GM10266 (cell line): Measurements from ENCODE around the gene RPS15.

Experiments used
- DNase-seq: peaks from one replicate; pipeline ENCODE4 v3.0.0; 2012; ENCODE audit errors: extremely low spot score
- TF ChIP-seq, protein P1 (sequence below): IDR thresholded peaks from 2 replicates; pipeline ENCODE4 v1.5.1; 2012; ENCODE audit warnings: mild to moderate bottlenecking, low read depth; ENCODE audit not compliant: control insufficient read depth, insufficient read depth; ENCODE audit errors: missing control alignments

The RPS15 gene

DNA sequence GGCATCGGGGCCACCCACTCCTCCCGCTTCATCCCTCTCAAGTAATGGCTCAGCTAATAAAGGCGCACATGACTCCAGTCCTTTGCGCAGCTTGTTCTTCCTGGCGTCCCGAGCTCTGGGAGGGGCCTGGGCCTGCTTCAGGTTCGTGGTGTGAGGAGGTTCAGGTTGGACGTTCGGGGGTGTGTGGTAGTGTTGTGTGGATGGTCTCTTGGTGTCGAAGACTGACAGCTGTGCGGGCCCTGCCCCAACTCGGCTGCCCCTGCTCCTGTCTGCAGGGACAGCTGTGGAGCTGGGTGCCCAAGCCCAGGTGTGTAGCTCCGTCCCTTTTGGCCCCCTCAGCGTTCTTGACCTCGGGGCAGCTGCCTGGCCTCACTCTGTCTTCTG, 2.2 kb downstream of the RPS15 start:
- TF ChIP-seq, protein P1, sequence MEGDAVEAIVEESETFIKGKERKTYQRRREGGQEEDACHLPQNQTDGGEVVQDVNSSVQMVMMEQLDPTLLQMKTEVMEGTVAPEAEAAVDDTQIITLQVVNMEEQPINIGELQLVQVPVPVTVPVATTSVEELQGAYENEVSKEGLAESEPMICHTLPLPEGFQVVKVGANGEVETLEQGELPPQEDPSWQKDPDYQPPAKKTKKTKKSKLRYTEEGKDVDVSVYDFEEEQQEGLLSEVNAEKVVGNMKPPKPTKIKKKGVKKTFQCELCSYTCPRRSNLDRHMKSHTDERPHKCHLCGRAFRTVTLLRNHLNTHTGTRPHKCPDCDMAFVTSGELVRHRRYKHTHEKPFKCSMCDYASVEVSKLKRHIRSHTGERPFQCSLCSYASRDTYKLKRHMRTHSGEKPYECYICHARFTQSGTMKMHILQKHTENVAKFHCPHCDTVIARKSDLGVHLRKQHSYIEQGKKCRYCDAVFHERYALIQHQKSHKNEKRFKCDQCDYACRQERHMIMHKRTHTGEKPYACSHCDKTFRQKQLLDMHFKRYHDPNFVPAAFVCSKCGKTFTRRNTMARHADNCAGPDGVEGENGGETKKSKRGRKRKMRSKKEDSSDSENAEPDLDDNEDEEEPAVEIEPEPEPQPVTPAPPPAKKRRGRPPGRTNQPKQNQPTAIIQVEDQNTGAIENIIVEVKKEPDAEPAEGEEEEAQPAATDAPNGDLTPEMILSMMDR, result no peak
- no peak for DNase-seq

DNA sequence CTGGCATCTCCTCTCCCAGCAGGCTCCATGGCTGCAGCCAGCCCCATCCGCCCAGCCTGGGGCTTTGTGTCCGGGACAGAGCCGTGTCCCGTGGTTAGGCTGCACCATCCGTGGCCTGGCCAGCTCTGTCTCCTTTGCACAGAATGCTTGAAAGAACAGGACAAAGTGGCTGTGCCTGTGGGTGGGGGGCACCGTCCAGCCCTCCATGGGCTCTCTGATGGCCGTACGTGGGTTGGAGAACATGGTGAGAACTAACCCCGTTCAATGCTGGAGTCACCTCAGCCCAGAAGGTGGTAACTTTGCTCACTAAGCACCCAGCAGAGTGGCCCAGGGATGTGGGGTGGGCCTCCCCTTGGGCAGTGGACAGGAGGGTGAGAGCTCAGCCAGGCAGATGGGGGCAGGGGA, 2.8 kb downstream of the RPS15 start:
- no peak for DNase-seq
- TF ChIP-seq, protein P1, result no peak

DNA sequence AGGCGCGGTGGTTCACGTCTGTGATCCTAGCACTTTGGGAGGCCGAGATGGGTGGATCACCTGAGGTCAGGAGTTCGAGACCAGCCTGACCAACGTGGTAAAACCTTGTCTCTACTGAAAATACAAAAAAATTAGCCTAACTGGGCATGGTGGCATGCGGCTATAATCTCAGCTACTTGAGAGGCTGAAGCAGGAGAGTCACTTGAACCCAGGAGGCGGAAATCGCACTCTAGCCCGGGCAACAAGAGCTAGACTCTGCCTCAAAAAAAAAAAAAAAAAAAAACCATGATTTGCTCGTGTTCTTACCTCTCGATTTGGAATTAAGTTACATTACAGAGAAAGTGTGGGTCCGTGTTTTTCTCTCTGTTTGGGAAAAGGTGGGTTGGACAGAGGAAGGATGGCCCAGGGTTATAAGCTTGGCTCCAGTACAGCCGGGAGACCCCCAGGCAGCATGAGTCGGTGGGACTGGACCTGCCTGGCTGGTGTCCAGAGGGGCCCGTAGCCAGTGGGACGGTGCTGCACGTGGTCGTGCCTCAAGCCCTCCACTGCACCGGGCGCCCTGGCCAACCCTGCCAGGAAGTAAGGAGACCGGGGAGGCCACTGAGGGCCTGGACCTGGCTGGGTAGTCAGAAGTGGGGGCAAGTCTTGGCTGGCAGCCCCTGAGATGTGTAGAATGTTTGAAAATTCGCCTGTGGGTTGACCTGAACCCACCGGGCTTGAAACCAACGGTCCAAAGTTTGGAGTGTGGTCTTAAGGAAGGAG, 3.7 kb downstream of the RPS15 start:
- TF ChIP-seq, protein P1, result no peak
- no peak for DNase-seq

DNA sequence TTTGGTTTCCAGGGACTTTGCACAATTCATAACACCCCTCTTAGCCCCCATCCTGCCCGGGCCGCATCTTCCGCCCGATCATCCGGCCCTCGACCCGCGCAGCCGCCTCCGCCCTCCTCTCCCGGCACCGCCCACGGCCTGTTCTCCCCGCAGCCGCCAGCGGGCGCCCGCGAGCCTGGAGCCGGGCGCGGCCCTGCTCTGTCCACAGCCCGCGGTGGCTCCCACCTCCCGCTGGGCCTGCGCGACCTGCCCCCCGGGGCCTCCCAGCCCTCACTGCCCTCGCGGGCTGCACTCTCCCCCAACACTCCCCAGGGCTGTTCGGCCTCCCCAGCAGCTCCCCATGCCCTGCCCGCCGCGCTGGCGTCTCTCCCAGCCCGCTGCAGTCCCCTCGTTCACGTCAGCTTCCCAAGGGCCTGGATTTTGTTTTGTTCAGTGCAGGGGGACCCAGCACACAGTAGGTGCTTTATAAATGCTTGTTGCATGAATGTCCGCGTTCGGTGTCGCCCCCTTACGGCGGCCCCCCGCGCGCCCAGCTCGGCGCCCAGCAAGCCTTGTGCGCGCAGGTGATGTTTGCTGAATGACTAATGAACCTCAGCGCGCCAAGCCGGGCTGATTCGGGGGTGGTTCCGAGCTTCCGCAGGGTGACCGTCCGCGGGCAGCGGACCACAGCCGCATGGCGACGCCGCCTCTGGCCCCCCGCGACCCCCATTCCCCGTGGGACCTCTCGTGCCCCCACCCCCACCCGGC, 7.2 kb downstream of the RPS15 start:
- TF ChIP-seq, protein P1, result peak; percentile 97
- DNase-seq, result peak; percentile 98

DNA sequence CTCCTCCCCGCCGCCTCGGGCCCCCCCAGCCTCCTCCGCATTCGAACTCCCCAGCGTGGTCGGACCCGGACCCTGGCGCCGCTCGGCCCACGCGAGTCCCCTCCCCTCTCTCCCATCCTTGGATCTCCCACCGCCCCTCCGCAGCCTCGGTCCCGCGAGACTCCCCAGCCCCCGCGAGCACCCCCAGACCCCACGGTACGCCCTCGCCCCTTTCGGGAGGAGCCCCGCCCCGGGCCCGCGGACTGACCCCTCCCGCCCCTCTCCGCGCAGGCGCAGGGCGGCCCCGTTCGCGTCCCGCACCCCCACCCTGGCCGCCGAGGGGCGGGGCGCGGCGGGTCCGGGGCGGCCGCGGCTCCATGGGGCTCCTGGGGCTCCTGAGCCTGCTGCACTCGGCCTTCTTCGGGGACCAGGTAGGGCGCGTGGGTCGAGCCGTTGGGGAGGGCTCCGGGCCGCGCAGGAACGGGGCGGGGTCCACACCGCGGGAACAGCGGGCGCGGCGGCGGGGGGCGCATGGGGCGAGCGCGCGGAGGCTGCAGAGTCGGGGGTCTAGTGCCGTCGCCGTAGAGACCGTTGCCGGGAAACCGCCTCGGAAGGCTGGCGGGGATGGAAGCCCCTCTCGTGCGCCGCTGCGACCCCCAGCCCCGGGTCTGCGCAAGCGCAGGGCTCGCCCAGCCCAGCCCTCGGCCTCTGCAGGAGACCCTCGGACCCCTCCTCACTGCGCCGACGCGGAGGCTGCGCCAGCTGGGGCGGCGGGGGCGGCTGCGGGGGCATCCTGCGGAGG, 7.9 kb downstream of the RPS15 start:
- DNase-seq, result peak; percentile 84
- TF ChIP-seq, protein P1, result no peak

DNA sequence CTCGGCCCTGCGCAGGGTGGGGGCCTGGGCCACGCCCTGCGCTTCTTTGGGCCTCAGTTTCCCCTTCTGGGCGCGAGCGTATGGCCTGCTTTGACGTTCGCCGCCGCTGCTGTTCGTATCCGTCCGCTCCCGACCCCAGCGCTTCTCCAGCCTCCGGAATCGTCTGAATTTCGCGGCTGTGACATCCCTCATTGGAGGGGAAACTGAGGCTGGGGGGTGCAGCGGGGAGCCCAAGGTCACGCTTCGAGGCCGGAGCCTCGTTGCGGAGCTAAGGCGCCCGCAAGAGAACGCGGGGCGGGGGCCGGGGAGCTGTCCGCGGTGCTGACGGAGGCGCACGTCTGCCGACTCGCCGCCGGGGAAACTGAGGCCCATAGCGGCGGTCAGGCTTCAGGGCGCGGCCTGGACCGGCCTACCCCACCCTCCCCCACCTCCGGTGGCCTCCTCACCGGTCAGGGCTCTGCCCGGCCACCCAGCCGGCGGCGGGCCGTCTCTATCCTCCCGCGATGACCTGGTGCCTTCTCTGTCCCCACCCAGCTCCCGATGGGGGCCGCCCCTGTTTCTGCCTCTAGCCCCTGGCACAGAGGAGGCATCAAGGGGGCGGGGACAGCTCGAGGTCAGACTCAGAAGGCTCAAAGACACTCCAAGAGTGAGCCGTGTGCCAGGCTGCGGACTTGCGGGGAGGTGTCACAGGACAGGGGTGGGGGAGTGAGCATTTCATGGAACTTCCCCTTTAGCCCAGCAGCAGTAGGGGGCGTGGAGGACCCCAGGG, 8.7 kb downstream of the RPS15 start:
- DNase-seq, result no peak
- TF ChIP-seq, protein P1, result no peak
